Measurements from ENCODE around the gene HS3ST6. TPM values are rescaled to one million over a fixed set of nuclear protein-coding genes. Genes with fewer than 3 reads are reported as not detected.

Gene HS3ST6
- total and polyA plus RNA-seq, 9 of the 15 experiments (the other 6 are each of a cell fraction or from before 2014, with no cell fraction given): not detected

- peak; percentile 84 for TF ChIP-seq KLF10 (CRISPR knock-in tag; IDR thresholded peaks at IDR 0.05)
- peak; percentile 51 to 68; a peak in 2 of 4 replicates for TF ChIP-seq TEAD1 (CRISPR knock-in tag; IDR thresholded peaks at IDR 0.05)
- TF ChIP-seq ZBED1 (IDR thresholded peaks at IDR 0.05): peak; percentile 84
- TF ChIP-seq ZKSCAN3 (CRISPR knock-in tag; IDR thresholded peaks at IDR 0.05): no peak
- peak; percentile 85 for TF ChIP-seq MYNN (IDR thresholded peaks at IDR 0.05)
- TF ChIP-seq MYNN (CRISPR knock-in tag; IDR thresholded peaks at IDR 0.05): no peak
- no peak for TF ChIP-seq ZNF146 (CRISPR knock-in tag; IDR thresholded peaks at IDR 0.05; ENCODE audit: unreplicated experiment)
- no peak; the same call in 1 of the 2 replicates for TF ChIP-seq ARID1B (IDR thresholded peaks at IDR 0.05)
- no peak for TF ChIP-seq MEF2D (tag; conservative IDR thresholded peaks at IDR 0.05; ENCODE audit: low read depth)
- TF ChIP-seq CREB1 (IDR thresholded peaks at IDR 0.05): no peak; the same call in 1 of the 2 replicates
- TF ChIP-seq CREB1 (CRISPR knock-in tag; IDR thresholded peaks at IDR 0.05): 0 out of 2 replicates have a peak, but pooled peaks have one; percentile 18
- no peak for TF ChIP-seq ZNF57 (CRISPR knock-in tag; IDR thresholded peaks at IDR 0.05)
- peak; percentile 14; the same call in 1 of the 2 replicates for TF ChIP-seq ZNF696 (CRISPR knock-in tag; conservative IDR thresholded peaks at IDR 0.05)
- TF ChIP-seq L3MBTL2 (IDR thresholded peaks at IDR 0.05): peak; percentile 58
- peak; percentile 83 for TF ChIP-seq HNRNPL (IDR thresholded peaks at IDR 0.05; ENCODE audit: low read depth, low read length)
- TF ChIP-seq NRF1 (conservative IDR thresholded peaks at IDR 0.05 in 1 of 2, IDR thresholded peaks at IDR 0.05 in 1 of 2): 0 out of 4 replicates have a peak, but pooled peaks of 1 of the 2 experiments have one; percentile 22
- 0 out of 2 replicates have a peak, but pooled peaks have one; percentile 48 for TF ChIP-seq THAP7 (CRISPR knock-in tag; IDR thresholded peaks at IDR 0.05)
- no peak for TF ChIP-seq AFF4 (CRISPR knock-in tag; IDR thresholded peaks at IDR 0.05)
- peak; percentile 59; the same call in 1 of the 2 replicates for TF ChIP-seq ZSCAN29 (IDR thresholded peaks at IDR 0.05)
- TF ChIP-seq POLR2AphosphoS2 (IDR thresholded peaks at IDR 0.05; ENCODE audit: low read length): peak; percentile 99
- peak; percentile 44 to 83; a peak in 2 of 4 replicates for TF ChIP-seq BCLAF1 (IDR thresholded peaks at IDR 0.05; ENCODE audit: borderline replicate concordance in 1 of 2, control insufficient read depth in 1 of 2, low read depth in 2 of 2, low read length in 1 of 2)
- TF ChIP-seq FOXK1 (CRISPR knock-in tag; IDR thresholded peaks at IDR 0.05; ENCODE audit: borderline replicate concordance): peak; percentile 72
Observed at GRCh38 chr16:1960665-1961630, 42.7 kb upstream of the HS3ST6 start (continued).
